Mesendoderm (in vitro differentiated cells): ENCODE data around the gene KCNK5.

ENCODE experiments used
- DNase-seq: peaks from one replicate; pipeline ENCODE4 v3.0.0; 2013
- H2AK5ac ChIP-seq: 2 replicates; pipeline ENCODE4 v1.6.1; 2013; ENCODE audit warnings: low read length, inconsistent platforms
- H2BK120ac ChIP-seq: 2 replicates; pipeline ENCODE4 v1.6.1; 2013; ENCODE audit warnings: low read depth, mild to moderate bottlenecking, low read length, moderate library complexity, mixed read lengths
- H2BK15ac ChIP-seq: replicated peaks from 2 replicates; pipeline ENCODE4 v1.6.1; 2013; ENCODE audit warnings: low read depth, mild to moderate bottlenecking, moderate library complexity
- H2BK5ac ChIP-seq: 2 replicates; pipeline ENCODE4 v1.6.1; 2013; ENCODE audit warnings: low read length, inconsistent platforms
- H3K18ac ChIP-seq: 2 replicates; pipeline ENCODE4 v1.6.1; 2013; ENCODE audit warnings: mild to moderate bottlenecking, low read length, mixed read lengths
- H3K23ac ChIP-seq: one replicate; pipeline ENCODE4 v1.6.1; 2013; ENCODE audit warnings: low read length
- H3K27ac ChIP-seq: 2 replicates; pipeline ENCODE4 v1.5.1; 2013; ENCODE audit warnings: low read depth, mild to moderate bottlenecking, inconsistent platforms, low read length, moderate library complexity
- H3K27me3 ChIP-seq: 2 replicates; pipeline ENCODE4 v1.6.1; 2013; ENCODE audit warnings: low read length, control low read depth, mild to moderate bottlenecking, inconsistent platforms; ENCODE audit not compliant: insufficient read depth, poor library complexity
- H3K36me3 ChIP-seq: 2 replicates; pipeline ENCODE4 v1.6.1; 2013; ENCODE audit warnings: low read length, inconsistent platforms; ENCODE audit not compliant: control insufficient read depth, insufficient read depth
- H3K4ac ChIP-seq: one replicate; pipeline ENCODE4 v1.6.1; 2013; ENCODE audit warnings: low read depth, mild to moderate bottlenecking, low read length, moderate library complexity
- H3K4me1 ChIP-seq: 2 replicates; pipeline ENCODE4 v1.6.1; 2013; ENCODE audit warnings: low read depth, low read length, inconsistent platforms; ENCODE audit not compliant: control insufficient read depth
- H3K4me2 ChIP-seq: 2 replicates; pipeline ENCODE4 v1.6.1; 2013; ENCODE audit warnings: low read length
- H3K4me3 ChIP-seq: 2 replicates; pipeline ENCODE4 v1.5.1; 2013; ENCODE audit warnings: mild to moderate bottlenecking, low read length
- H3K56ac ChIP-seq: one replicate; pipeline ENCODE4 v1.6.1; 2013; ENCODE audit warnings: low read length
- H3K79me1 ChIP-seq: 2 replicates; pipeline ENCODE4 v1.6.1; 2013; ENCODE audit warnings: low read length, inconsistent platforms
- H3K79me2 ChIP-seq: 2 replicates; pipeline ENCODE4 v1.6.1; 2013; ENCODE audit warnings: mild to moderate bottlenecking, low read length; ENCODE audit not compliant: control insufficient read depth, insufficient read depth
- H3K9ac ChIP-seq: 2 replicates; pipeline ENCODE4 v1.6.1; 2013; ENCODE audit warnings: low read length, inconsistent platforms
- H4K5ac ChIP-seq: one replicate; pipeline ENCODE4 v1.6.1; 2013; ENCODE audit warnings: low read length
- H4K8ac ChIP-seq: one replicate; pipeline ENCODE4 v1.6.1; 2013; ENCODE audit warnings: low read depth, mild to moderate bottlenecking, control low read depth, low read length, moderate library complexity
- whole genome bisulfite sequencing: extraction: QIAGEN DNeasy Blood & Tissue Kit; methylation state at CpG from one replicate; pipeline ENCODE4 v1.1.7; 2013; ENCODE audit warnings: low lambda C conversion rate, missing lambda C conversion rate; ENCODE audit not compliant: insufficient coverage; ENCODE audit errors: extremely low coverage; 5-methylcytosine and 5-hydroxymethylcytosine counted together

KCNK5 gene

GRCh38 chr6:39140556-39141167 is 88.6 kb downstream of the KCNK5 start:
- Histone ChIP-seq H2BK5ac (no peak overlapping the region), H3K27me3 (no peaks in the 10 kb centered on the region), H3K4me2 (no peak overlapping the region), H3K4me1 (no peaks in the 10 kb centered on the region), H2BK15ac (no peak overlapping the region), H4K8ac (no peak overlapping the region), H3K79me1 (no peaks in the 10 kb centered on the region), H2BK120ac (no peak overlapping the region), H3K27ac (no peak overlapping the region), H3K56ac (no peak overlapping the region), H2AK5ac (no peak overlapping the region), H3K23ac (no peak overlapping the region), H3K36me3 (no peaks in the 10 kb centered on the region), H4K5ac (no peak overlapping the region), H3K18ac (no peak overlapping the region), H3K79me2 (no peaks in the 10 kb centered on the region), H3K9ac (no peak overlapping the region), H3K4me3 (no peak overlapping the region), H3K4ac (no peak overlapping the region)
- no CpG with 5 or more reads among the region's 7 CpGs for WGBS
- no peak for DNase-seq
